Liver (tissue), 9 donors: ENCODE results near the gene CCS. TPM values are rescaled to one million over a fixed set of nuclear protein-coding genes. Genes with fewer than 3 reads are reported as not detected.
A peak's percentile ranks its signal among the peaks of the same experiment; 100 is the strongest.

Experiments
- DNase-seq: peaks from one replicate; pipeline ENCODE4 v3.0.0-alpha.2; 2017; ENCODE audit warnings: low spot score
- H3K27ac ChIP-seq, 2 donors: one replicate each; pipeline ENCODE4 v1.7.0; 2013; ENCODE audit warnings: inconsistent platforms in 2 of 2, low read length in 2 of 2, control low read depth in 1 of 2, low read depth in 1 of 2, mild to moderate bottlenecking in 1 of 2
- H3K27me3 ChIP-seq, 4 donors: one replicate each; pipeline versions ENCODE4 v1.6.1 to v1.7.0; 2013; ENCODE audit warnings: low read length in 3 of 4, inconsistent platforms in 1 of 4, mild to moderate bottlenecking in 1 of 4, moderate library complexity in 1 of 4; ENCODE audit not compliant: control insufficient read depth in 4 of 4, insufficient read depth in 4 of 4
- H3K36me3 ChIP-seq, 4 donors: one replicate each; pipeline versions ENCODE4 v1.6.1 to v1.7.0; 2013; ENCODE audit warnings: low read length in 3 of 4, mild to moderate bottlenecking in 3 of 4, low read depth in 1 of 4, moderate library complexity in 1 of 4; ENCODE audit not compliant: control insufficient read depth in 4 of 4, insufficient read depth in 3 of 4
- H3K4me1 ChIP-seq, 4 donors: one replicate each; pipeline versions ENCODE4 v1.6.1 to v1.7.0; 2013; ENCODE audit warnings: low read length in 3 of 4, mild to moderate bottlenecking in 3 of 4, moderate library complexity in 1 of 4; ENCODE audit not compliant: control insufficient read depth in 4 of 4, insufficient read depth in 4 of 4
- H3K4me3 ChIP-seq, 3 donors: one replicate each; pipeline versions ENCODE4 v1.6.1 to v1.7.0; 2013; ENCODE audit warnings: low read length in 3 of 3, control low read depth in 1 of 3, low read depth in 1 of 3, mild to moderate bottlenecking in 1 of 3
- H3K9ac ChIP-seq, 2 donors: one replicate each; pipeline ENCODE4 v1.7.0; 2013; ENCODE audit warnings: low read length in 2 of 2, mild to moderate bottlenecking in 2 of 2, moderate library complexity in 2 of 2, control low read depth in 1 of 2, low read depth in 1 of 2
- H3K9me3 ChIP-seq, 4 donors: one replicate each; pipeline versions ENCODE4 v1.6.1 to v1.7.0; 2013; ENCODE audit warnings: low read length in 3 of 4; ENCODE audit not compliant: control insufficient read depth in 4 of 4
- EGR1 ChIP-seq, 2 donors: IDR thresholded peaks; 2 replicates each; pipeline ENCODE4 v1.6.1; 2016 to 2018; ENCODE audit warnings: antibody characterized with exemption in 2 of 2, low read depth in 2 of 2
- FOXA1 ChIP-seq: IDR thresholded peaks from 2 replicates; pipeline ENCODE4 v1.6.1; 2016; ENCODE audit warnings: antibody characterized with exemption
- FOXA2 ChIP-seq: IDR thresholded peaks from 2 replicates; pipeline ENCODE4 v1.6.1; 2016; ENCODE audit warnings: antibody characterized with exemption
- GABPA ChIP-seq, 2 donors: IDR thresholded peaks in 1 of 2; conservative IDR thresholded peaks in 1 of 2; 2 replicates each; pipeline ENCODE4 v1.6.1; 2016; ENCODE audit warnings: antibody characterized with exemption in 2 of 2, mild to moderate bottlenecking in 1 of 2, moderate library complexity in 1 of 2
- HNF4A ChIP-seq, 2 donors: conservative IDR thresholded peaks; 2 replicates each; pipeline ENCODE4 v1.6.1; 2016; ENCODE audit warnings: antibody characterized with exemption in 2 of 2, mild to moderate bottlenecking in 2 of 2
- JUND ChIP-seq, 2 donors: IDR thresholded peaks; 2 replicates each; pipeline ENCODE4 v1.6.1; 2016; ENCODE audit warnings: antibody characterized with exemption in 2 of 2
- NR2F2 ChIP-seq: IDR thresholded peaks from 2 replicates; pipeline ENCODE4 v1.6.1; 2016; ENCODE audit warnings: antibody characterized with exemption
- RAD21 ChIP-seq, 2 donors: IDR thresholded peaks; 2 replicates each; pipeline ENCODE4 v1.6.1; 2016; ENCODE audit warnings: antibody characterized with exemption in 2 of 2, mild to moderate bottlenecking in 2 of 2
- RXRA ChIP-seq, 2 donors: IDR thresholded peaks; 2 replicates each; pipeline ENCODE4 v1.6.1; 2017 to 2018; ENCODE audit warnings: antibody characterized with exemption in 2 of 2, mild to moderate bottlenecking in 1 of 2
- SP1 ChIP-seq: IDR thresholded peaks from 2 replicates; pipeline ENCODE4 v1.6.1; 2018; ENCODE audit warnings: antibody characterized with exemption, mild to moderate bottlenecking
- TAF1 ChIP-seq: conservative IDR thresholded peaks from 2 replicates; pipeline ENCODE4 v1.6.1; 2016; ENCODE audit warnings: antibody characterized with exemption, mild to moderate bottlenecking
- YY1 ChIP-seq: IDR thresholded peaks from 2 replicates; pipeline ENCODE4 v1.6.1; 2016; ENCODE audit warnings: antibody characterized with exemption, mild to moderate bottlenecking
- WGBS: extraction: QIAGEN DNeasy Blood & Tissue Kit; methylation state at CpG from one replicate; pipeline ENCODE4 v1.1.7; 2013; 5-methylcytosine and 5-hydroxymethylcytosine counted together
- polyA plus RNA-seq, 2 donors: library from polyadenylated mRNA; stranded (reverse) in 1 of 2; unstranded in 1 of 2; fragments of 200-250 nt in 1 of 2; fragments of >200 nt in 1 of 2; fragmentation: Nextera tagmentation in 1 of 2; extraction: Ambion mirVana in 1 of 2; gene quantifications; one replicate each; pipeline versions ENCODE4 v1.2.1 to v1.2.3, GENCODE V29; 2013 to 2015
- total RNA-seq, 2 donors: library from RNA; depleted of rRNA; stranded (reverse); fragments of >200 nt; gene quantifications; one replicate each; pipeline ENCODE4 v1.2.3, GENCODE V29; 2014
- TF ChIP-seq, protein P1 (sequence below): IDR thresholded peaks from 2 replicates; pipeline ENCODE4 v1.6.1; 2016; ENCODE audit warnings: antibody characterized with exemption
- TF ChIP-seq, protein P2 (sequence below): IDR thresholded peaks from 2 replicates; pipeline ENCODE4 v1.6.1; 2016; ENCODE audit warnings: antibody characterized with exemption, mild to moderate bottlenecking
- TF ChIP-seq, protein P3 (sequence below): IDR thresholded peaks from 2 replicates; pipeline ENCODE4 v1.6.1; 2016; ENCODE audit warnings: antibody characterized with exemption
- TF ChIP-seq, protein P4 (sequence below): IDR thresholded peaks from 2 replicates; pipeline ENCODE4 v1.6.1; 2016; ENCODE audit warnings: antibody characterized with exemption
- TF ChIP-seq, protein P5 (sequence below): fragments of 150-350 bp; IDR thresholded peaks from 2 replicates; pipeline ENCODE4 v1.5.1; 2017; ENCODE audit warnings: improper control_type of control experiment, low read depth, low read length; ENCODE audit not compliant: missing input control
- donor health status: healthy.
- donor health status: healthy.
- donor health status: healthy.
- donor health status: healthy.
- donor health status: healthy.

The CCS gene
- total and polyA plus RNA-seq, 4 donors = 30.2 to 80.2 (median 46.8) TPM

DNA sequence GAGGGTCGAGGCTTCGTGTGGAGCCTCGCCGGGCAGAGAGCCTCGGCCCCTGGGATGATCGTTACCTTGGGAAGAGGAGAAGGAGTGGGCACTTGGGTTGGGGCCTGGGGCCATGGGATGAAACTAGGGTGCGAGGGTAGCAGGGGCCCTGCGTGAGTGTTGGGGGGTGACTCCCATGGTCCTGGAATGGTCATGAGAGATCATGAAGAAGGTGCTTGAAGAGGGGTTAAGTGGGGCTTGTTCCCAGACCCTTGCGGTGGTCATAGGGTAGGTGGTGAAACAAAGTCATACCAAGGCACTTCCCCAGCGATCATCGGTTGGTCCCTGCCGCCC lies 284 bp downstream of the CCS start:
- no peak for DNase-seq

DNA sequence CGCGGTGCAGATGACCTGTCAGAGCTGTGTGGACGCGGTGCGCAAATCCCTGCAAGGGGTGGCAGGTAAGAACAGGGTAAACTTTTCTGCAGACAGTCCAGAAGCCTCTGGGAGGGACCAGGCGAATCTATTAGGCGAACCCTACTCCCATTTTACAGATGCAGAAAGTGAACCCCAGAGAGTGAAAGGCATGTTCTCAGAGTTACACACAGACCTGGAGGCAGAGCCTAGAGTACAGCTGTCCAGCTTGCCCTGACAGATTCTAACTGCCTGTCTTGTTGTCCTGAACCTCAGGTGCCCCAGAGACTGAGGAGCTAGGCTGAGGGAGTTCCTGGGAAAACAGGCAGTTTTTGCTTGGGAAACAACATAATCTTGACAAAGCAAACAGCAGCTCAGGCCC lies 665 bp downstream of the CCS start:
- no peaks in the 10 kb centered on the region for H3K36me3 ChIP-seq
- H3K27me3 ChIP-seq = no peaks in the 10 kb centered on the region
- no peak for DNase-seq
- no peaks in the 10 kb centered on the region for H3K9me3 ChIP-seq
- H3K4me3 ChIP-seq = peak overlapping the region; percentile 56 to 93 (median 91)
- TF ChIP-seq, protein P1, sequence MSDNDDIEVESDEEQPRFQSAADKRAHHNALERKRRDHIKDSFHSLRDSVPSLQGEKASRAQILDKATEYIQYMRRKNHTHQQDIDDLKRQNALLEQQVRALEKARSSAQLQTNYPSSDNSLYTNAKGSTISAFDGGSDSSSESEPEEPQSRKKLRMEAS = no peak
- TF ChIP-seq, protein P2, sequence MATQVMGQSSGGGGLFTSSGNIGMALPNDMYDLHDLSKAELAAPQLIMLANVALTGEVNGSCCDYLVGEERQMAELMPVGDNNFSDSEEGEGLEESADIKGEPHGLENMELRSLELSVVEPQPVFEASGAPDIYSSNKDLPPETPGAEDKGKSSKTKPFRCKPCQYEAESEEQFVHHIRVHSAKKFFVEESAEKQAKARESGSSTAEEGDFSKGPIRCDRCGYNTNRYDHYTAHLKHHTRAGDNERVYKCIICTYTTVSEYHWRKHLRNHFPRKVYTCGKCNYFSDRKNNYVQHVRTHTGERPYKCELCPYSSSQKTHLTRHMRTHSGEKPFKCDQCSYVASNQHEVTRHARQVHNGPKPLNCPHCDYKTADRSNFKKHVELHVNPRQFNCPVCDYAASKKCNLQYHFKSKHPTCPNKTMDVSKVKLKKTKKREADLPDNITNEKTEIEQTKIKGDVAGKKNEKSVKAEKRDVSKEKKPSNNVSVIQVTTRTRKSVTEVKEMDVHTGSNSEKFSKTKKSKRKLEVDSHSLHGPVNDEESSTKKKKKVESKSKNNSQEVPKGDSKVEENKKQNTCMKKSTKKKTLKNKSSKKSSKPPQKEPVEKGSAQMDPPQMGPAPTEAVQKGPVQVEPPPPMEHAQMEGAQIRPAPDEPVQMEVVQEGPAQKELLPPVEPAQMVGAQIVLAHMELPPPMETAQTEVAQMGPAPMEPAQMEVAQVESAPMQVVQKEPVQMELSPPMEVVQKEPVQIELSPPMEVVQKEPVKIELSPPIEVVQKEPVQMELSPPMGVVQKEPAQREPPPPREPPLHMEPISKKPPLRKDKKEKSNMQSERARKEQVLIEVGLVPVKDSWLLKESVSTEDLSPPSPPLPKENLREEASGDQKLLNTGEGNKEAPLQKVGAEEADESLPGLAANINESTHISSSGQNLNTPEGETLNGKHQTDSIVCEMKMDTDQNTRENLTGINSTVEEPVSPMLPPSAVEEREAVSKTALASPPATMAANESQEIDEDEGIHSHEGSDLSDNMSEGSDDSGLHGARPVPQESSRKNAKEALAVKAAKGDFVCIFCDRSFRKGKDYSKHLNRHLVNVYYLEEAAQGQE = peak; percentile 65
- 26% methylated on average over 7 of the region's 7 CpGs for WGBS
- H3K4me1 ChIP-seq = peaks cover 15 to 40% (median 31%) of the 10 kb centered on the region in 4 donors
- H3K27ac ChIP-seq = no peak overlapping the region
- H3K9ac ChIP-seq = peak overlapping the region; percentile 70 to 73

More for the DNA sequence above, 284 bp downstream of the CCS start:
- peak overlapping the region; percentile 56 to 93 (median 91) for H3K4me3 ChIP-seq
- WGBS = 4% methylated on average over 12 of the region's 12 CpGs
- H3K9me3 ChIP-seq = no peaks in the 10 kb centered on the region
- H3K36me3 ChIP-seq = no peaks in the 10 kb centered on the region
- H3K27me3 ChIP-seq = no peaks in the 10 kb centered on the region
- TF ChIP-seq, protein P3, sequence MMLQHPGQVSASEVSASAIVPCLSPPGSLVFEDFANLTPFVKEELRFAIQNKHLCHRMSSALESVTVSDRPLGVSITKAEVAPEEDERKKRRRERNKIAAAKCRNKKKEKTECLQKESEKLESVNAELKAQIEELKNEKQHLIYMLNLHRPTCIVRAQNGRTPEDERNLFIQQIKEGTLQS = no peak
- peak overlapping the region; percentile 77 to 79 for H3K27ac ChIP-seq
- H3K4me1 ChIP-seq = peaks cover 15 to 40% (median 31%) of the 10 kb centered on the region in 4 donors
- H3K9ac ChIP-seq = peak overlapping the region; percentile 70 to 73

DNA sequence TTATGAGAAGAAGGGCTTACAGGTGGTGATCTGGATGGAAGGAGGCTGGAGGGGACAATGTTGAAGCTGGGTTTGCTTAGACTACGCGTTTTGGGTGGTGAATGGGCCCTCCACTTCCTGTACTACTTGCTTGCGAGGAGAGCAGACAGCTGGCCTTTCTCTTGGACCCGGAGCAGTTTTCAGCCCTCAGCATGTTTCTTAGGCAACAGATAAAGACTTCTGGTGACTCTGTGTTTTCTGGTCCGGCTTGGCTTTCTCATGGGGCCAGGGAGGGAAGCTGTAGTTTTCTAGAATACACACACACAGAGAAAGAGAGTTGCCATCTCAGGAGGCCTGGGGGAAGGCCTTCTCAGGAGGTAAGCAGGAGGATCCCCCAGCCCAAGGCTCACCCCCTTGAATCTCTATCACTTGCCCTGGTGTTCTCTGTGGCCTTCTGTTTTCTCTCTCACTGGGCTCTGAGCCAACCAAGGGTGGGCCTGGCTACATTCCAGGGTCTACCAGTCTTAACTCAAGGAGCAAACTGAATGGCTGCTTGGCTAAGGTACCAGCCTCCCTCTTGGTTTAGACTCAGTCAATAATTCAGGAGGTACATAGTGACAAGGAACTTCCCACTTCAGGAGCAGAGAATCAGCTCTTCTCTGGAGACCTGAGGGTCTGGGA lies 2.4 kb downstream of the CCS start:
- peak; percentile 81 for DNase-seq
- no peaks in the 10 kb centered on the region for H3K27me3 ChIP-seq
- H3K36me3 ChIP-seq = no peaks in the 10 kb centered on the region
- WGBS = 68% methylated on average over 5 of the region's 5 CpGs
- H3K4me1 ChIP-seq = peaks cover 20 to 54% (median 39%) of the 10 kb centered on the region in 4 donors
- H3K27ac ChIP-seq = peak overlapping the region in 1 of 2 donors; percentile 14
- no peak overlapping the region for H3K9ac ChIP-seq
- no peaks in the 10 kb centered on the region for H3K9me3 ChIP-seq
- no peak overlapping the region for H3K4me3 ChIP-seq
- TF ChIP-seq NR2F2 (no peak), FOXA1 (no peak), GABPA (IDR thresholded peaks at IDR 0.05 in 1 of 2, conservative IDR thresholded peaks at IDR 0.05 in 1 of 2) (no peak), JUND (IDR thresholded peaks at IDR 0.05) (no peak), HNF4A (conservative IDR thresholded peaks at IDR 0.05) (no peak), EGR1 (IDR thresholded peaks at IDR 0.05; ENCODE audit: low read depth in 2 of 2) (no peak), RAD21 (IDR thresholded peaks at IDR 0.05) (no peak), SP1 (no peak), YY1 (no peak), TAF1 (no peak), FOXA2 (no peak), RXRA (IDR thresholded peaks at IDR 0.05) (no peak)
- TF ChIP-seq, protein P3 = no peak
- TF ChIP-seq, protein P4, sequence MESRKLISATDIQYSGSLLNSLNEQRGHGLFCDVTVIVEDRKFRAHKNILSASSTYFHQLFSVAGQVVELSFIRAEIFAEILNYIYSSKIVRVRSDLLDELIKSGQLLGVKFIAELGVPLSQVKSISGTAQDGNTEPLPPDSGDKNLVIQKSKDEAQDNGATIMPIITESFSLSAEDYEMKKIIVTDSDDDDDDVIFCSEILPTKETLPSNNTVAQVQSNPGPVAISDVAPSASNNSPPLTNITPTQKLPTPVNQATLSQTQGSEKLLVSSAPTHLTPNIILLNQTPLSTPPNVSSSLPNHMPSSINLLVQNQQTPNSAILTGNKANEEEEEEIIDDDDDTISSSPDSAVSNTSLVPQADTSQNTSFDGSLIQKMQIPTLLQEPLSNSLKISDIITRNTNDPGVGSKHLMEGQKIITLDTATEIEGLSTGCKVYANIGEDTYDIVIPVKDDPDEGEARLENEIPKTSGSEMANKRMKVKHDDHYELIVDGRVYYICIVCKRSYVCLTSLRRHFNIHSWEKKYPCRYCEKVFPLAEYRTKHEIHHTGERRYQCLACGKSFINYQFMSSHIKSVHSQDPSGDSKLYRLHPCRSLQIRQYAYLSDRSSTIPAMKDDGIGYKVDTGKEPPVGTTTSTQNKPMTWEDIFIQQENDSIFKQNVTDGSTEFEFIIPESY = no peak
- TF ChIP-seq, protein P5, sequence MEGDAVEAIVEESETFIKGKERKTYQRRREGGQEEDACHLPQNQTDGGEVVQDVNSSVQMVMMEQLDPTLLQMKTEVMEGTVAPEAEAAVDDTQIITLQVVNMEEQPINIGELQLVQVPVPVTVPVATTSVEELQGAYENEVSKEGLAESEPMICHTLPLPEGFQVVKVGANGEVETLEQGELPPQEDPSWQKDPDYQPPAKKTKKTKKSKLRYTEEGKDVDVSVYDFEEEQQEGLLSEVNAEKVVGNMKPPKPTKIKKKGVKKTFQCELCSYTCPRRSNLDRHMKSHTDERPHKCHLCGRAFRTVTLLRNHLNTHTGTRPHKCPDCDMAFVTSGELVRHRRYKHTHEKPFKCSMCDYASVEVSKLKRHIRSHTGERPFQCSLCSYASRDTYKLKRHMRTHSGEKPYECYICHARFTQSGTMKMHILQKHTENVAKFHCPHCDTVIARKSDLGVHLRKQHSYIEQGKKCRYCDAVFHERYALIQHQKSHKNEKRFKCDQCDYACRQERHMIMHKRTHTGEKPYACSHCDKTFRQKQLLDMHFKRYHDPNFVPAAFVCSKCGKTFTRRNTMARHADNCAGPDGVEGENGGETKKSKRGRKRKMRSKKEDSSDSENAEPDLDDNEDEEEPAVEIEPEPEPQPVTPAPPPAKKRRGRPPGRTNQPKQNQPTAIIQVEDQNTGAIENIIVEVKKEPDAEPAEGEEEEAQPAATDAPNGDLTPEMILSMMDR = no peak
